CD4-positive, alpha-beta memory T cell (primary cell): ENCODE measurements around the gene HS6ST3. TPM values are rescaled to one million over a fixed set of nuclear protein-coding genes. Genes with fewer than 3 reads are reported as not detected.

Source experiments
- CTCF ChIA-PET: fragments of 350-600 bp; sonication (Branson Sonifier 250); formaldehyde crosslinking; loops from one replicate; lab custom pipeline; 2021; ENCODE audit warnings: inconsistent platforms; ENCODE audit not compliant: partially characterized antibody; lab: Charles Lee
- POLR2A ChIA-PET: fragments of 350-600 bp; sonication (Branson Sonifier 250); formaldehyde crosslinking; loops from one replicate; lab custom pipeline; 2021; ENCODE audit not compliant: partially characterized antibody; lab: Charles Lee
- DNase-seq, 5 donors: peaks; one replicate each; pipeline versions ENCODE4 v3.0.0 to v3.0.0-alpha.2; 2020 to 2022; ENCODE audit warnings: mixed read lengths in 1 of 5
- H3K27ac ChIP-seq: one replicate; pipeline ENCODE4 v1.7.0; 2013; ENCODE audit warnings: low read depth, low read length
- H3K27me3 ChIP-seq: 2 replicates; pipeline ENCODE4 v1.7.0; 2013; ENCODE audit warnings: mild to moderate bottlenecking, low read length, moderate library complexity; ENCODE audit not compliant: insufficient read depth
- H3K36me3 ChIP-seq: 2 replicates; pipeline ENCODE4 v1.7.0; 2013; ENCODE audit warnings: mild to moderate bottlenecking, low read length, moderate library complexity; ENCODE audit not compliant: insufficient read depth
- H3K4me1 ChIP-seq: 2 replicates; pipeline ENCODE4 v1.7.0; 2013; ENCODE audit warnings: mild to moderate bottlenecking, low read length, moderate library complexity; ENCODE audit not compliant: insufficient read depth
- H3K4me3 ChIP-seq, 2 donors: one replicate each; pipeline ENCODE4 v1.7.0; 2013; ENCODE audit warnings: low read length in 2 of 2, mild to moderate bottlenecking in 1 of 2
- H3K9me3 ChIP-seq, 2 donors: one replicate each; pipeline ENCODE4 v1.7.0; 2013; ENCODE audit warnings: low read length in 2 of 2, control low read depth in 1 of 2; ENCODE audit not compliant: control insufficient read depth in 1 of 2
- H3K27ac Mint-ChIP-seq, 7 donors: one replicate each; pipeline ENCODE4 v1.8.0; 2020 to 2021; ENCODE audit warnings: mixed read lengths in 7 of 7, mild to moderate bottlenecking in 6 of 7, inconsistent platforms in 3 of 7, moderate library complexity in 3 of 7
- H3K27me3 Mint-ChIP-seq, 2 donors: one replicate each; pipeline ENCODE4 v1.8.0; 2020 to 2021; ENCODE audit warnings: mixed read lengths in 2 of 2
- H3K36me3 Mint-ChIP-seq, 2 donors: one replicate each; pipeline ENCODE4 v1.8.0; 2020 to 2021; ENCODE audit warnings: mixed read lengths in 2 of 2, inconsistent platforms in 1 of 2, mild to moderate bottlenecking in 1 of 2
- H3K4me1 Mint-ChIP-seq, 4 donors: one replicate each; pipeline ENCODE4 v1.8.0; 2020 to 2021; ENCODE audit warnings: mixed read lengths in 4 of 4, mild to moderate bottlenecking in 1 of 4
- H3K4me3 Mint-ChIP-seq, 8 donors: one replicate each; pipeline ENCODE4 v1.8.0; 2020 to 2021; ENCODE audit warnings: mixed read lengths in 8 of 8, mild to moderate bottlenecking in 7 of 8, moderate library complexity in 6 of 8, inconsistent platforms in 3 of 8
- H3K9me3 Mint-ChIP-seq, 8 donors: one replicate each; pipeline ENCODE4 v1.8.0; 2020 to 2021; ENCODE audit warnings: mixed read lengths in 8 of 8, mild to moderate bottlenecking in 5 of 8, inconsistent platforms in 3 of 8, moderate library complexity in 1 of 8
- intact Hi-C: fragments of 100-400 bp; cut with micrococcal nuclease; formaldehyde crosslinking; loops from one replicate; pipeline ENCODE4 v1.15.1; 2023
- microRNA-seq: library from miRNA; unstranded; fragments of <30 nt; microRNA quantifications from one replicate; pipeline ENCODE4 v1.2.0, GENCODE V29; 2021; ENCODE audit warnings: borderline replicate concordance, borderline number of aligned reads, borderline microRNAs expressed, mixed read lengths
- polyA plus RNA-seq, 2 donors: library from polyadenylated mRNA; unstranded; fragments of 300-500 nt; fragmentation: Illumina TruSeq; gene quantifications; one replicate each; pipeline ENCODE4 v1.2.3, GENCODE V29; 2021
- total RNA-seq, 2 experiments: library from RNA; stranded (reverse); gene quantifications; one replicate each; pipeline ENCODE4 v1.2.3, GENCODE V29; 2021

Gene HS6ST3
- total and polyA plus RNA-seq, 4 experiments from 2014 or later, result not detected

DNA sequence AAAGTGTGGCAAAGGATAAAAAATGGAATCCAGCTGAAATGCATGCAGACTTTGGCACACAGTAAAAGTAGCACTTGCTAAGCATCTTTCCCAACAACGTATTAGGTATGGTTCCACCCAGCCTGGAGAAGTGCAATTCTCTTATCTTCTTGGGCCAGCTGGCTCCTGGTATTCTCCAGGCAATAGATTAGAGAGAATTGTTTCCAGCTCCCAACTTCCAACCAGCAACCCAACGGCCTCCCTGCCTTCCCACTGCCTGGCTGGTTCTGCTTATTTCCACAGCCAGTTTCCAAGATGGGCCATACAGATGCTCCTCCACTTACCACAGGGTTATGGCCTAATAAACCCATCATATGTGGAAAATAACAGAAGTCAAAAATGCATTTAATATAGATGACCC, 771.0 kb downstream of the HS6ST3 start:
- H3K27me3 ChIP-seq, result no peaks in the 10 kb centered on the region
- no peak overlapping the region for H3K27ac ChIP-seq
- no peaks in the 10 kb centered on the region for H3K27me3 Mint-ChIP-seq
- no peaks in the 10 kb centered on the region for H3K4me1 Mint-ChIP-seq
- no peak overlapping the region for H3K4me3 ChIP-seq
- intact Hi-C loops, result no loop called here
- H3K36me3 ChIP-seq, result no peaks in the 10 kb centered on the region
- H3K36me3 Mint-ChIP-seq, result no peaks in the 10 kb centered on the region
- peaks cover 0 to 8% (median 4%) of the 10 kb centered on the region in 8 donors for H3K9me3 Mint-ChIP-seq
- no peak for DNase-seq
- H3K4me3 Mint-ChIP-seq, result no peak overlapping the region
- H3K4me1 ChIP-seq, result no peaks in the 10 kb centered on the region
- ChIA-PET CTCF (no interaction called here), POLR2A (no interaction called here)
- H3K27ac Mint-ChIP-seq, result no peak overlapping the region
- no peaks in the 10 kb centered on the region for H3K9me3 ChIP-seq

DNA sequence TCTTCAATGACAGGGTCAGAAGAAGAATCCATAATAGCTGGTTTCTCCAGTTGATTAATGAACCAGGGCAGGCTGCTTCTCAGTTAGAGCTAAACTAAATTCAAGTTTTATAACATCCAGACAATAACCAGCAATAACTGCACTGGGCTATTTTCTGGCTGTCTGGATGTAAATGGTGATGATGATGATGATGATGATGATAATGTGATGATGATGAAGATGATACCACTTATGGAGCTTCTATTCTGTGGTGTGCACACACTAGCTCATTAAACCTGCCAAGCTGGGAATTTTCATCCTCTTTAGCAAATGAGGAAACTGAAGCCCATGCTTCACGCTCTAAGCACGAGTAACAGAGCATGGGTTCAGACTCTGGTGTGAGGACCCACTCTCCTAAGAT, 772.2 kb downstream of the HS6ST3 start:
- Histone ChIP-seq H3K4me1 (no peaks in the 10 kb centered on the region), H3K9me3 (no peaks in the 10 kb centered on the region), H3K27me3 (no peaks in the 10 kb centered on the region), H3K36me3 (no peaks in the 10 kb centered on the region), H3K4me3 (no peak overlapping the region), H3K27ac (no peak overlapping the region)
- DNase-seq, result no peak
- no peaks in the 10 kb centered on the region for H3K36me3 Mint-ChIP-seq
- peaks cover 0 to 8% (median 4%) of the 10 kb centered on the region in 8 donors for H3K9me3 Mint-ChIP-seq
- ChIA-PET CTCF (no interaction called here), POLR2A (no interaction called here)
- no peak overlapping the region for H3K4me3 Mint-ChIP-seq
- intact Hi-C loops, result no loop called here
- no peaks in the 10 kb centered on the region for H3K4me1 Mint-ChIP-seq
- H3K27me3 Mint-ChIP-seq, result no peaks in the 10 kb centered on the region
- no peak overlapping the region for H3K27ac Mint-ChIP-seq

DNA sequence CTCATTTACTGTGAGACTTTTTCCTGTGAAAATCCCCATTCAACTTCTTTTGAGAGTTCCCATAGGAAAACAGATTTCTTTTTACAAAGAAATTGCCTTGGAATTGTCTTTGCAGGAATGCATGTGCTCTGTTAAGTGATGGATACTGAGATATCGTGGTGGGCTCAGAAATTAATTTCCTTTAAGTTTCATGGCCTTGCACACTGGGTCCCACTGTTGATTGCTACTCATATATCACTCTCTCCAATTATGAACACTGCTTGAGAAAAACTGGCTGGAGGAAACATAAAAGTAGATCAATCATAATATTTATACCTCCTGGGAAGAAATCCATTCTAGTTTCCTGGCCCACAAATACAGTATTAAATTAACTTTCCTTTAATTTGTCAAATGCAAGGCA, 773.1 kb downstream of the HS6ST3 start:
- Mint-ChIP-seq H3K36me3 (no peaks in the 10 kb centered on the region), H3K9me3 (peaks cover 0 to 8% (median 4%) of the 10 kb centered on the region in 8 donors), H3K4me1 (no peaks in the 10 kb centered on the region), H3K27ac (no peak overlapping the region), H3K27me3 (no peaks in the 10 kb centered on the region), H3K4me3 (no peak overlapping the region)
- no peaks in the 10 kb centered on the region for H3K36me3 ChIP-seq
- H3K4me3 ChIP-seq, result no peak overlapping the region
- H3K27me3 ChIP-seq, result no peaks in the 10 kb centered on the region
- CTCF ChIA-PET, result no interaction called here
- no peaks in the 10 kb centered on the region for H3K4me1 ChIP-seq
- no peak for DNase-seq
- POLR2A ChIA-PET, result no interaction called here
- H3K9me3 ChIP-seq, result no peaks in the 10 kb centered on the region
- H3K27ac ChIP-seq, result no peak overlapping the region
- intact Hi-C loops, result no loop called here

DNA sequence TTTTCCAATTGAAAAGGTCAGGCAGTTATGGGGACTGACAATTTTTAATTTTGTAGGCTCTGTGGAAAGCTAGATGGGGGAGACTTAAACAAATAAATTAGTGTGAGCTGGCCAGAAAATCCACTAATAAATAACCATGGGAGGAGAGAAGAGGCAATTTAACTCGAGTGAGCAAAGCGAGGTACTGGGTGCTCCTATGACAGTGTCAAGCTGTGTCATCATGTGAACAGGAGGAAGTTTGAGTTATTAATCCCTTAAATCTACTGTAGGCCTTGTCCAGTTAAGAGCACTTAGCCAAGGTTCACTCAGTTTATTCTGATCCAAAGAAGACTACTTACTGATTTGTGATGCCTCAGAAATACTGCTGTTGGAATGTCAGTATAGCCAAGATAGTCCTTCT, 781.6 kb downstream of the HS6ST3 start:
- H3K4me1 ChIP-seq, result no peaks in the 10 kb centered on the region
- Mint-ChIP-seq H3K9me3 (peaks cover 0 to 6% (median 3%) of the 10 kb centered on the region in 8 donors), H3K4me1 (no peaks in the 10 kb centered on the region), H3K36me3 (no peaks in the 10 kb centered on the region), H3K27ac (no peak overlapping the region), H3K4me3 (no peak overlapping the region), H3K27me3 (peaks cover 0 to 4% of the 10 kb centered on the region in 2 donors)
- no peaks in the 10 kb centered on the region for H3K36me3 ChIP-seq
- H3K4me3 ChIP-seq, result no peak overlapping the region
- POLR2A ChIA-PET, result no interaction called here
- no peaks in the 10 kb centered on the region for H3K9me3 ChIP-seq
- CTCF ChIA-PET, result no interaction called here
- no peaks in the 10 kb centered on the region for H3K27me3 ChIP-seq
- DNase-seq, result no peak
- H3K27ac ChIP-seq, result no peak overlapping the region
- intact Hi-C loops, result no loop called here

- Mint-ChIP-seq H3K27me3 (peaks cover 0 to 3% of the 10 kb centered on the region in 2 donors), H3K4me1 (no peaks in the 10 kb centered on the region), H3K9me3 (peaks cover 0 to 11% (median 5%) of the 10 kb centered on the region in 8 donors), H3K36me3 (no peaks in the 10 kb centered on the region), H3K27ac (no peak overlapping the region), H3K4me3 (no peak overlapping the region)
- intact Hi-C loops, result no loop called here
- Histone ChIP-seq H3K4me3 (no peak overlapping the region), H3K27me3 (no peaks in the 10 kb centered on the region), H3K27ac (no peak overlapping the region), H3K9me3 (no peaks in the 10 kb centered on the region), H3K4me1 (no peaks in the 10 kb centered on the region), H3K36me3 (no peaks in the 10 kb centered on the region)
- ChIA-PET POLR2A (no interaction called here), CTCF (no interaction called here)
- no peak for DNase-seq
These were observed 790.5 kb downstream of the HS6ST3 start for GRCh38 chr13:96880419-96880818.

Small RNAs within 50 kb of the gene (microRNA-seq; reads per million reads assigned to microRNA genes)
- gene MIR4501, result not detected

Other genes starting within 250 kb of the HS6ST3 start
- not detected for gene UGGT2, start 36.7 kb upstream of the HS6ST3 start, total RNA-seq
- gene UGGT2, start 36.7 kb upstream of the HS6ST3 start, polyA plus RNA-seq, result not detected